Measurements from ENCODE around the gene MUSK. TPM values are rescaled to one million over a fixed set of nuclear protein-coding genes. Genes with fewer than 3 reads are reported as not detected.
"Not testable (repeated sequence)": the region's sequence is repeated elsewhere in the genome, so short reads cannot be mapped to it uniquely, and the experiment has no call there.

Gene MUSK
- total RNA-seq, 1 donor from 2014 or later = 1.2 TPM

GRCh38 chr9:110751971-110752370 lies 83.4 kb downstream of the MUSK start:
- intact Hi-C loops (cut with DNase I) = no loop called here
- DNase-seq (ENCODE audit: low spot score) = no peak

GRCh38 chr9:110752766-110753165 lies 84.2 kb downstream of the MUSK start:
- intact Hi-C loops (cut with DNase I) = no loop called here
- no peak for DNase-seq (ENCODE audit: low spot score)

DNA sequence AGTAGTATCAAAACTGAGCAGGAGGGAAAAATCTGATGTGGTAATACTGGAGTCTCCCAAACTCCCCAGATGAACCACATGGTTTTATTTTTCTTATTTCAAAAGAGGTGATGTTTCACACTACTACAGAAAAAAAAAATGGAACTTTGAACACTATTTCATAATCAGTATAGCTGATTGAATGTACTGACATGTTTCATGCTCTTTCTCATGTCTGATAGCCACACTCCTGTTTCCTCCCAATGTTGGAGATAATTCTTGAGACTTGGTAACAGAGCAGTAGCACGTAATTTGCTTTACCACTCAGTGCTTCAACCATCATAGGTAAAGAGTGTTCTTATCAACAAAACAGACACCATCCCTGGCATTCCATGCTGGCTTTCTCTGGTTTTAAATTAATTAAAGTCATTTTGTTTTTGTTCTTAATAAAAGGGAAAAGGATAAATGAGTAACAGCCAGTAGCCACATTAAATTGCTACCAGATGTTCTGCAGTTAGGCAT lies 85.2 kb downstream of the MUSK start:
- DNase-seq (ENCODE audit: low spot score) = no peak
- intact Hi-C loops (cut with DNase I) = no loop called here

GRCh38 chr9:110755179-110755578 lies 86.6 kb downstream of the MUSK start:
- DNase-seq (ENCODE audit: low spot score) = no peak
- intact Hi-C loops (cut with DNase I) = no loop called here

DNA sequence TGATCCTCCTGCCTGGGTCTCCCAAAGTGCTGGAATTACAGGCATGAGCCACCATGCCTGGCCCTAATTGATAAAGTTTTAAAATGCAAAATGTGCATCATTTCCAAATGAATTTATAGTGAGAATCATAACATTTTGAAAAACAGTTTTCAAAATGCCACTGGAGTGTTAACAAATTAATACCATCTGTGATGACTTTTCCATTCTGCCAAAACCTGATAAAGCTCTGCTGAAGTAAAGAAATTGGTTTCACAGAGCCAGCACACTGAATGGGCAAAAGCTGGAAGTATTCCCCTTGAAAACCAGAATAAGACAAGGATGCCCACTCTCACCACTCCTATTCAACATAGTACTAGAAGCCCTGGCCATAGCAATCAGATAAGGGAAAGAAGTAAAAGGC lies 89.6 kb downstream of the MUSK start:
- DNase-seq (ENCODE audit: low spot score) = no peak
- intact Hi-C loops (cut with DNase I) = no loop called here

DNA sequence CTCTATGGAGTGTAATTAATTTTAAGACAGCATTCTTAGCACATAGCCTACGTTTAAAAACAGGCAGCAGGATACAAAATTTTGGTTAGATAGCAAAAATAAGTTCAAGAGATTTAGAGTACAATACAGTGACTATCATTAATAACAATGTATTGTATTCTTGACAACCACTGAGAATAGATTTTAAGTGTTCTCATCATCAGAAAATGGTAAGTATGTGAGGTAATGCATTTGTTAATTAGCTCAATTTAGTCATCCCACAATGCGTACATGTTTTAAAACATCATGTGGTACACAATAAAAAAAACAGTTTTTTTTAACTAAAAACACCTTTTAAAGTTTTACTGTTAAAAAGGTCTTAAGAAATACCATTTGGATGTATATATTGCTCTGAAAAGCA lies 94.2 kb downstream of the MUSK start:
- intact Hi-C loops (cut with DNase I) = no loop called here
- DNase-seq (ENCODE audit: low spot score) = no peak

DNA sequence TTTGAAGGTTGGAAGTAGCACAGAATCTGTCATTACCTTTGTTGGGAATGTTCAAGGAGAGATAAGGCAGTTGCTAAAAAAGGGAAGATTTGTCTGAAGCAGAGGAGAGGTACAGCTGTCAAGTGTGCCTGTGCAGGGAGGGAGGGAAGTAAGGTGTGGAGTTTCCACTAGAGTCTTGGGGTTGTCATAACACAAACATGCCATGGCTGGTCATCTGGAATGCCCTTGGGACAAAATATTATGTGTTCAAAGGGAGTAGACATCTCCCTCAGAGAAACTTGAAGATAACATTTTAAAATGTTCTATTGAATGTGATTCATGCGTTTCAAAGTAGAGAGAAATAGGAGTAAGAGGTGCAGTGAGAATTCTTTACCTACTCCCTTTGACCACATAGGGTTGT lies 95.0 kb downstream of the MUSK start:
- intact Hi-C loops (cut with DNase I) = no loop called here
- no peak for DNase-seq (ENCODE audit: low spot score)

GRCh38 chr9:110764006-110764405 lies 95.4 kb downstream of the MUSK start:
- intact Hi-C loops (cut with DNase I) = no loop called here
- DNase-seq (ENCODE audit: low spot score) = no peak

- intact Hi-C loops (cut with DNase I) = no loop called here
- DNase-seq (ENCODE audit: low spot score) = no peak
These were observed 97.3 kb downstream of the MUSK start for GRCh38 chr9:110765926-110766325.

DNA sequence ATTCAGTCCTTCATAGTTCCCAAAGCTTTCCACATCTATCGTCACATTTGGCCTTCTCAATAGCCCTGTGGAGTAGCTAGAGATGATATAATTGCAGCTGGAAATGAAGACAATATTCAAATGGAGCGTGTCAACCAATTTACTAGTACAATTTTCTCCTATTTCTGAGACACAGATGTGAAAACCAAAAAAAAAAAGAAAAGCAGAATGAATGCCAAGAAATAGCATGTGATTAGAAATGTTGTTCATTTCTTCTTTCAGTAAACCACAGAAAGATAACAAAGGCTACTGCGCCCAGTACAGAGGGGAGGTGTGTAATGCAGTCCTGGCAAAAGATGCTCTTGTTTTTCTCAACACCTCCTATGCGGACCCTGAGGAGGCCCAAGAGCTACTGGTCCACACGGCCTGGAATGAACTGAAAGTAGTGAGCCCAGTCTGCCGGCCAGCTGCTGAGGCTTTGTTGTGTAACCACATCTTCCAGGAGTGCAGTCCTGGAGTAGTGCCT lies 99.0 kb downstream of the MUSK start:
- DNase-seq (ENCODE audit: low spot score) = no peak
- intact Hi-C loops (cut with DNase I) = no loop called here

GRCh38 chr9:110768886-110769285 lies 100.3 kb downstream of the MUSK start:
- intact Hi-C loops (cut with DNase I) = no loop called here
- no peak for DNase-seq (ENCODE audit: low spot score)

DNA sequence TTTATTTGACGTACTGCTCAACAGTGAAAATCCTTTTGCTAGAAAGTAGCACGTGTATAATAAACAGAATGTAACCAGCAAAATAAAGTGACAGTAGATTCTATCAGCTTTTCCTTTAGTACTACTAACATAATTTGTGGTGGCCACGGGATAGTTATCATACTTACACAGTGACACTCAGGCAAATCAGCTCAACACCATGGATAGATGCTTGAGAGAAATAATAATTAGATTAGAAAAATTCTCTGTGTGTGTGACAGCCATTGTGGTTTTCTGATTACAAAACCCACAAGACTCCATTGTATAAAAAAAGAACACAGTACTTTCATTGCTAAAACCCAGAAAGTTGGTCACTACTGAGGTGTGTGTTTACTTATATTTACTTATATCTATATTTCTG lies 101.1 kb downstream of the MUSK start:
- DNase-seq (ENCODE audit: low spot score) = no peak
- intact Hi-C loops (cut with DNase I) = loop anchor here (10.0 kb wide), 1 partner anchor 525 kb away; no protein-coding TSS in a partner anchor

DNA sequence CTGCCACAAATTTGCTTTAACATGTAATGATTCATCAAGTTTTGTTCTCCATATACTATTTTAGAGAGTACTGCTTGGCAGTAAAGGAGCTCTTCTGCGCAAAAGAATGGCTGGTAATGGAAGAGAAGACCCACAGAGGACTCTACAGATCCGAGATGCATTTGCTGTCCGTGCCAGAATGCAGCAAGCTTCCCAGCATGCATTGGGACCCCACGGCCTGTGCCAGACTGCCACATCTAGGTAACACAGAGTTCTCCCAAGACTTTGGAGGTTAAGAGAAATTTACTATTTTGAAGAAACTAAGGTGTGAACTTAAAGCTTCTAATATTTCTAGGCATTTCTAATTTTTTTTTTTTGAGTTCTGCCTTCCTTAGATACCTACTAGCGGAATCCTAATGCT lies 107.1 kb downstream of the MUSK start:
- intact Hi-C loops (cut with DNase I) = loop anchor here (10.0 kb wide), 1 partner anchor 519 kb away; no protein-coding TSS in a partner anchor
- DNase-seq (ENCODE audit: low spot score) = no peak

- DNase-seq (ENCODE audit: low spot score) = no peak
- intact Hi-C loops (cut with DNase I) = loop anchor here (10.0 kb wide), 1 partner anchor 519 kb away; no protein-coding TSS in a partner anchor
These were observed 107.6 kb downstream of the MUSK start for GRCh38 chr9:110776221-110776620.

DNA sequence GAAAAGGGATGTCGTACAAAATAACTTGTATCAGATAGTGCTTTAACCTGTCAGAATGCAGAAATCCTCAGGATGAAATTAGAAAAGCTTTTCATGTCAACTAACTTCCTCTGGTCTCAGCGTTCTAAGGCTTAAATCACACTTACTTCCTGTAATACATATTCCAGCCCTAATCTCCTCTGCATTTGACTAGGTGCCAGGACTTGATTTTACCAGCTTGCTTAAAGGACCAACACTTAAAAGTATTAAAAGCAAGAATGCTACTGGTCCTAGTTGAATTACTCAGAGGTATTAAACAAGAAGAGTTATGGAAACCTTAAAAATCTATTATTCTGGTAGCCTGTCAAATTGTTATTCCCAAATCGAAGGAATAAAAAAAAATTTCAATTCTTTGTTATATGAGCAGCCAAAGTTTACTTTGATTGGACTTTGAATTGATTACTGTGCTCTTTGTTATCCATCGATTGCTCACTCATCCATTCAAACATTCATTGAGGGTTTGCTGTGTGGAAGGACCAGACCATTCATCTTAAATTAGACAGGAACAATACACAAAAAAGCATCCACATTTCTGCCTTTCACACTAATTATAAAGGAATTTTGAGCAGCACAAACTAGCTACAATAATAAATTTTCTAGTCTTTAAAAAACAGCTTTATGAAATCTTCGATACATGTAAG lies 108.7 kb downstream of the MUSK start:
- intact Hi-C loops (cut with DNase I) = loop anchor here (10.0 kb wide), 1 partner anchor 517 kb away; no protein-coding TSS in a partner anchor
- DNase-seq (ENCODE audit: low spot score) = no peak

- no peak for DNase-seq (ENCODE audit: low spot score)
- intact Hi-C loops (cut with DNase I) = loop anchor here (10.0 kb wide), 1 partner anchor 517 kb away; no protein-coding TSS in a partner anchor
These were observed 109.3 kb downstream of the MUSK start for GRCh38 chr9:110777876-110778215.

GRCh38 chr9:110782701-110783100 lies 114.1 kb downstream of the MUSK start:
- DNase-seq (ENCODE audit: low spot score) = no peak
- intact Hi-C loops (cut with DNase I) = no loop called here

DNA sequence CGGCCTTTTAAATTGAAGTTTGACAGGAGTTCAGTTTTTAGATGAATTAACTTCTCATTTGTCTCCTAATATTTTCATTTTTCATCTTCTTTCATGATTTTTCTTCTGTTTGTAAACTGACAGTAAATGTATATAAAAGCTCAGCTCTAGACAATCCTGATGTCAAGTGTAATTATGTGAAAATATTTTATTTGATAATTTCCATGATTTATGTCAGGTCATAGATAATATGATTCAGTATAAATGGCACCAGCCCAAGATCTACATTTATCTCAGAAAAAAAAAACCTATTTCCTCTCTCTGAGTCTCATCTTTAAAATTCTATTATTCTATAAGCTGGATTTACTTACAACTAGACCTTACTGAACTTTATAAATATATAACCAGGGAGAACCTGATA lies 115.7 kb downstream of the MUSK start:
- intact Hi-C loops (cut with DNase I) = no loop called here
- DNase-seq (ENCODE audit: low spot score) = no peak

GRCh38 chr9:110785166-110785565 lies 116.6 kb downstream of the MUSK start:
- intact Hi-C loops (cut with DNase I) = no loop called here
- DNase-seq (ENCODE audit: low spot score) = no peak

- DNase-seq (ENCODE audit: low spot score); intact Hi-C loops (cut with DNase I): not testable (repeated sequence)
These were observed 119.8 kb downstream of the MUSK start for GRCh38 chr9:110788396-110788795.

- intact Hi-C loops (cut with DNase I) = no loop called here
- no peak for DNase-seq (ENCODE audit: low spot score)
These were observed 120.3 kb downstream of the MUSK start for GRCh38 chr9:110788871-110789270.

All from cardiac septum (tissue), 1 donor.